Measurements from ENCODE around the gene SMIM7. TPM values are rescaled to one million over a fixed set of nuclear protein-coding genes. Genes with fewer than 3 reads are reported as not detected.

SMIM7 gene
- total RNA-seq, 1 experiment from 2014 or later, result 55.9 TPM

GRCh38 chr19:16631465-16631864, 28.5 kb downstream of the SMIM7 start (continued):
- TF ChIP-seq, protein P1, sequence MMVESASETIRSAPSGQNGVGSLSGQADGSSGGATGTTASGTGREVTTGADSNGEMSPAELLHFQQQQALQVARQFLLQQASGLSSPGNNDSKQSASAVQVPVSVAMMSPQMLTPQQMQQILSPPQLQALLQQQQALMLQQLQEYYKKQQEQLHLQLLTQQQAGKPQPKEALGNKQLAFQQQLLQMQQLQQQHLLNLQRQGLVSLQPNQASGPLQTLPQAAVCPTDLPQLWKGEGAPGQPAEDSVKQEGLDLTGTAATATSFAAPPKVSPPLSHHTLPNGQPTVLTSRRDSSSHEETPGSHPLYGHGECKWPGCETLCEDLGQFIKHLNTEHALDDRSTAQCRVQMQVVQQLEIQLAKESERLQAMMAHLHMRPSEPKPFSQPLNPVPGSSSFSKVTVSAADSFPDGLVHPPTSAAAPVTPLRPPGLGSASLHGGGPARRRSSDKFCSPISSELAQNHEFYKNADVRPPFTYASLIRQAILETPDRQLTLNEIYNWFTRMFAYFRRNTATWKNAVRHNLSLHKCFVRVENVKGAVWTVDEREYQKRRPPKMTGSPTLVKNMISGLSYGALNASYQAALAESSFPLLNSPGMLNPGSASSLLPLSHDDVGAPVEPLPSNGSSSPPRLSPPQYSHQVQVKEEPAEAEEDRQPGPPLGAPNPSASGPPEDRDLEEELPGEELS (CRISPR knock-in tag; IDR thresholded peaks at IDR 0.05), result no peak
- TF ChIP-seq TEAD1 (CRISPR knock-in tag; IDR thresholded peaks at IDR 0.05) (no peak), OVOL2 (CRISPR knock-in tag; IDR thresholded peaks at IDR 0.05; ENCODE audit: borderline replicate concordance) (no peak), KAT7 (CRISPR knock-in tag; IDR thresholded peaks at IDR 0.05; ENCODE audit: borderline replicate concordance) (no peak), NR1H2 (CRISPR knock-in tag; IDR thresholded peaks at IDR 0.05) (no peak), CBFB (CRISPR knock-in tag; IDR thresholded peaks at IDR 0.05; ENCODE audit: low read depth) (no peak), NR3C1 (CRISPR knock-in tag; conservative IDR thresholded peaks at IDR 0.05; ENCODE audit: low read depth) (no peak), ZNF281 (CRISPR knock-in tag; IDR thresholded peaks at IDR 0.05) (no peak), NR2C2 (CRISPR knock-in tag; IDR thresholded peaks at IDR 0.05) (no peak)
- TF ChIP-seq, protein P2, sequence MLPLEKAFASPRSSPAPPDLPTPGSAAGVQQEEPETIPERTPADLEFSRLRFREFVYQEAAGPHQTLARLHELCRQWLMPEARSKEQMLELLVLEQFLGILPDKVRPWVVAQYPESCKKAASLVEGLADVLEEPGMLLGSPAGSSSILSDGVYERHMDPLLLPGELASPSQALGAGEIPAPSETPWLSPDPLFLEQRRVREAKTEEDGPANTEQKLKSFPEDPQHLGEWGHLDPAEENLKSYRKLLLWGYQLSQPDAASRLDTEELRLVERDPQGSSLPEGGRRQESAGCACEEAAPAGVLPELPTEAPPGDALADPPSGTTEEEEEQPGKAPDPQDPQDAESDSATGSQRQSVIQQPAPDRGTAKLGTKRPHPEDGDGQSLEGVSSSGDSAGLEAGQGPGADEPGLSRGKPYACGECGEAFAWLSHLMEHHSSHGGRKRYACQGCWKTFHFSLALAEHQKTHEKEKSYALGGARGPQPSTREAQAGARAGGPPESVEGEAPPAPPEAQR (CRISPR knock-in tag; IDR thresholded peaks at IDR 0.05), result no peak
- TF ChIP-seq, protein P3, sequence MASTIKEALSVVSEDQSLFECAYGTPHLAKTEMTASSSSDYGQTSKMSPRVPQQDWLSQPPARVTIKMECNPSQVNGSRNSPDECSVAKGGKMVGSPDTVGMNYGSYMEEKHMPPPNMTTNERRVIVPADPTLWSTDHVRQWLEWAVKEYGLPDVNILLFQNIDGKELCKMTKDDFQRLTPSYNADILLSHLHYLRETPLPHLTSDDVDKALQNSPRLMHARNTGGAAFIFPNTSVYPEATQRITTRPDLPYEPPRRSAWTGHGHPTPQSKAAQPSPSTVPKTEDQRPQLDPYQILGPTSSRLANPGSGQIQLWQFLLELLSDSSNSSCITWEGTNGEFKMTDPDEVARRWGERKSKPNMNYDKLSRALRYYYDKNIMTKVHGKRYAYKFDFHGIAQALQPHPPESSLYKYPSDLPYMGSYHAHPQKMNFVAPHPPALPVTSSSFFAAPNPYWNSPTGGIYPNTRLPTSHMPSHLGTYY (CRISPR knock-in tag; IDR thresholded peaks at IDR 0.05), result no peak

DNA sequence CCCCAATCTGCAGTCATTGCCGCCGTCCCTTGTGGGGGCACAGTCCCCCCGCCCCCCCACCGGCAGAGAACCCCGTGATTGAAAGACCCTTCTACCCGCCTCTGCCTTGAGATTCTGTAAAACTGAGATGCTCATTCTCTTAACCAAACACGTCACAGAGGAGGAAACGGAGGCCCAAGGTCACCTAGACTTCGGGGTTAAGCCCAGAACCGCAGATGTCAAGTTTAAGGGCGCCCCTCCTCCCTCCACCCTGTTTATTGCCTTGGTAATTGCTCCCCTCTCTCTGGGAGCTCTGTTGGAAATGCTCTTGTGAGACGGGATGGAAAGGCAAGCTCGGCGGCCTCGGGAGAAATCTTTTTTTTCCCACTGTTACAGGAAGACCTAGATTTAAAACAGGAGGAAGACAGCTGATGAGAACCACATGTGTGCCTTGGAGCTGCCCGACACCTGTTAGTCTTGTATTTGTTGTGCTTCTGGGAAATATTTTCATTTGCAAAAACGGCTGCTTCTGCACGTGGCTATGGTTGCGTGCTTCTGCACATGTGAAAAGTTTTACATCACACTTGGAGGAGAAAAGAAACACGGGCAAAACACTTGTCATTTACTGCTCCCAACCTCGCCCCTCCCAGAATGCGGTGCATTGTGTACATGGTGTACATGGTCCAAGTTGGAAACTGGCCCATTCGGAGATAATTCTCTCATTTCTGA, 30.8 kb downstream of the SMIM7 start:
- POLR2A ChIA-PET, result interaction anchor here (0.5 kb wide), 1 partner anchor 199 kb away, joined by 3 read pairs; no protein-coding TSS in a partner anchor
- ATAC-seq (peak; percentile 3; the same call in 1 of the 2 replicates), DNase-seq (ENCODE audit: low spot score) (no peak)
- peak overlapping the region; percentile 92 for H3K27ac Mint-ChIP-seq
- peaks cover 17% of the 10 kb centered on the region; the same call in 1 of the 2 replicates for H3K36me3 Mint-ChIP-seq
- H3K27me3 Mint-ChIP-seq (ENCODE audit: low read depth), result no peaks in the 10 kb centered on the region
- CTCF ChIA-PET, result interaction anchor here (0.9 to 1.8 kb wide), 3 partner anchors 32 to 41 kb away, joined by 3 to 4 read pairs (median 4); partner anchors contain the start of gene TMEM38A
- H3K4me1 Mint-ChIP-seq, result peaks cover 29% of the 10 kb centered on the region
- TF ChIP-seq TEAD1 (CRISPR knock-in tag; IDR thresholded peaks at IDR 0.05) (no peak), FOXJ3 (CRISPR knock-in tag; IDR thresholded peaks at IDR 0.05; ENCODE audit: borderline replicate concordance) (no peak), IRF2 (CRISPR knock-in tag; IDR thresholded peaks at IDR 0.05; ENCODE audit: borderline replicate concordance, low read depth) (no peak)
- peak overlapping the region; percentile 95 for H3K4me3 Mint-ChIP-seq
- H3K9me3 Mint-ChIP-seq, result no peaks in the 10 kb centered on the region

Measured in WTC11 (cell line).